HG03139 (cell line): Measurements from ENCODE around the gene C16orf78.

Experiments used
- ATAC-seq: cut with Tn5 transposase; IDR thresholded peaks from one replicate; pipeline ENCODE4 v1.9.1; 2021; ENCODE audit not compliant: unreplicated experiment

The C16orf78 gene

GRCh38 chr16:49428808-49429207 is 55.2 kb downstream of the C16orf78 start:
- ATAC-seq: no peak

GRCh38 chr16:49431040-49431439 is 57.4 kb downstream of the C16orf78 start:
- no peak for ATAC-seq

- no peak for ATAC-seq
These were observed 58.1 kb downstream of the C16orf78 start for GRCh38 chr16:49431591-49432290.

- no peak for ATAC-seq
These were observed 61.1 kb downstream of the C16orf78 start for GRCh38 chr16:49434733-49435132.

GRCh38 chr16:49436181-49436580 is 62.6 kb downstream of the C16orf78 start:
- ATAC-seq: no peak

GRCh38 chr16:49437344-49437743 is 63.7 kb downstream of the C16orf78 start:
- no peak for ATAC-seq

- no peak for ATAC-seq
These were observed 65.4 kb downstream of the C16orf78 start for GRCh38 chr16:49439050-49439449.

- no peak for ATAC-seq
These were observed 66.1 kb downstream of the C16orf78 start for GRCh38 chr16:49439676-49440075.

GRCh38 chr16:49440156-49441065 is 66.8 kb downstream of the C16orf78 start:
- no peak for ATAC-seq

GRCh38 chr16:49441366-49441780 is 67.8 kb downstream of the C16orf78 start:
- peak; percentile 97 for ATAC-seq

- no peak for ATAC-seq
These were observed 69.2 kb downstream of the C16orf78 start for GRCh38 chr16:49442805-49443204.

GRCh38 chr16:49443576-49443975 is 70.0 kb downstream of the C16orf78 start:
- no peak for ATAC-seq

GRCh38 chr16:49446805-49447204 is 73.2 kb downstream of the C16orf78 start:
- ATAC-seq: no peak
